GM18526 (cell line): ENCODE measurements around the gene TGIF1.

Experiments
- POLR2A ChIP-seq: IDR thresholded peaks from 3 replicates; pipeline ENCODE4 v1.6.1; 2011; ENCODE audit not compliant: insufficient read length; ENCODE audit errors: extremely low read depth

The TGIF1 gene

GRCh38 chr18:3460823-3461398 is 10.9 kb downstream of the TGIF1 start:
- TF ChIP-seq POLR2A: no peak

GRCh38 chr18:3461704-3462103 is 11.7 kb downstream of the TGIF1 start:
- TF ChIP-seq POLR2A: no peak

GRCh38 chr18:3463051-3463450 is 13.1 kb downstream of the TGIF1 start:
- no peak for TF ChIP-seq POLR2A

- no peak for TF ChIP-seq POLR2A
Observed at GRCh38 chr18:3466045-3466444, 16.1 kb downstream of the TGIF1 start.

DNA sequence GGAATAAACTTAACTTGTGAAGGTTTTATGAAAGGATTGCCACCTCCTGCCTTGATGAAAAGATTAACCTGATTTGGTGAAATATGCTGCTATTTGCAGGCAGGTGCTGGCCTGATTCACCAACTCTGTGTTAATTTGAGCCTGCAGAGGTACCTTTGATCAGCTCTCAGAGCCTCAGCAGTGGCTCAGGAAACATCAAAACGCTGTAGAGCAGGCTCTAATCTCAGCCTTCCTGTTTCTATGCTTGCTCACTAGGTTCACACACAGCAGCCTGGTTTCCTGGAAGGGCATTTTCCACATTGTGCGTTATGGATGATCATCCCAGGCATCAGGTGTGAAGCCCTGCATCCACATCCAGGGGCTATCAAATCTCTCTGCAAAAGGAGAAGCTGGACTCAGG is 16.9 kb downstream of the TGIF1 start:
- no peak for TF ChIP-seq POLR2A

DNA sequence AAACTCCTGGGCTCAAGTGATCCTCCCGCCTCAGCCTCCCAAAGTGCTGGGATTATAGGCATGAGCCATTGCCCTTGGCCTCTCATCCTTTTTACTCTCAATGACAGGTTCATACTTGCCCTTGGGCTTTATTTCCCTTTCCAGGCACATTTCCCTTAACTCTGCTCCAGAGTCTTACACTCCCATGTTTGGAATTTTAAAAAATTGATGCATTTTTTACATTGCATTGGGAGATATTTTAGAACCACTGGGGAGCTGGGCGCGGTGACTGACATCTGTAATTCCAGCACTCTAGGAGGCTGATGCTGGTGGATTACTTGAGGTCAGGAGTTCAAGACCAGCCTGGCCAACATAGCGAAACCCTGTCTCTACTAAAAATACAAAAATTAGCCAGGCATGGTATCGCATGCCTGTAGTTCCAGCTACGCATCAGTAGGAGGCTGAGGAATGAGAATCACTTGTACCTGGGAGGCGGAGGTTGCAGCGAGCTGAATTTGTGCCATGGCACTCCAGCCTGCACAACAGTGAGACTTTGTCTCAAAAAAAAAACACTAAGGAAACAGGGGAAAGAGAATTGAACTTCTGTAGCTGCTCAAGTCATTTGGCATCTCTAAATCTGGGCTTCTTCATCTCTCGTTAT is 18.2 kb downstream of the TGIF1 start:
- no peak for TF ChIP-seq POLR2A

DNA sequence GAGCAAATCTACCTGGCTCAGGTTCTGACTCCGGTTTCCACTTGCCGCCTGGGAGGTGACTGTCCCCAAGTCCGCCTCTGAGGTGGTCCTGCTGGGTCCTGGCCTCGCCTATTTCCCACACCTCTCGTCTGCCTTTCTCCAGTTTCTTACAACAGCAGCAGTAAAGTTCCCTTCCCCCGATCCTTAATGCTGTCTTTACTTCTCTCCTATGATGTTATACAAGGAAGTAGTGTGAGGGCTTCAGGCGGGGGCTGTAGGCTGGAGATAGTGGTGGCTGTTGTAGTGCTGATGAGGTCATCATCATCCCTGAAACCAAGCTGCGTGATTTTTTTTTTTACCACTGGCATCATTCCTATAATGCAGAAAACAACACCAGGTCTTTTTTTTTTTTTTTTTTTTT is 18.9 kb downstream of the TGIF1 start:
- no peak for TF ChIP-seq POLR2A

DNA sequence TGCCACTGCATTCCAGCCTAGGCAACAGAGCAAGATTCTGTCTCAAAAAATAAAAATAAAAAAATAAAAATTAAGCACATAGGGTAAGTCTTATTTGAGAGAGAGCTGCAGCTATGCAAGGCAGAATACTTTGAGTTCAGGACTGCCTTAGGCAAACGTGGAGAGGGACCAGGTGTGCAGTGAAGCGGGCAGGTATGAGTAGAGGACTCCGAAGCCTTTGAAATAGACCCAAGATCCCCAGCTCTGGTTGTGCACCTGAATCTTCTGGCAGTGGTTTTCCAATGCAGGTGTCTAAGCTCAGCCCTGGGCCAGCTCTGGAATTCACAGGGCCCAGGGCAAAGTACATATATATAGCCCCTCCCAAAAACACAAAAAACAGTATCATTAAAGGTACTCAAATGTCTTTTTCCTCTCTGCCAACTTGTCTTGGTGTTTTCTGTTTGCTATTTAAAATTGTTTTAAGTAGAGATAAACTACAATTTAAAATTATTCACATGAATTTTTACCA is 21.2 kb downstream of the TGIF1 start:
- no peak for TF ChIP-seq POLR2A

GRCh38 chr18:3472681-3473544 is 22.9 kb downstream of the TGIF1 start:
- TF ChIP-seq POLR2A: no peak

GRCh38 chr18:3478262-3478978 is 28.4 kb downstream of the TGIF1 start:
- no peak for TF ChIP-seq POLR2A

DNA sequence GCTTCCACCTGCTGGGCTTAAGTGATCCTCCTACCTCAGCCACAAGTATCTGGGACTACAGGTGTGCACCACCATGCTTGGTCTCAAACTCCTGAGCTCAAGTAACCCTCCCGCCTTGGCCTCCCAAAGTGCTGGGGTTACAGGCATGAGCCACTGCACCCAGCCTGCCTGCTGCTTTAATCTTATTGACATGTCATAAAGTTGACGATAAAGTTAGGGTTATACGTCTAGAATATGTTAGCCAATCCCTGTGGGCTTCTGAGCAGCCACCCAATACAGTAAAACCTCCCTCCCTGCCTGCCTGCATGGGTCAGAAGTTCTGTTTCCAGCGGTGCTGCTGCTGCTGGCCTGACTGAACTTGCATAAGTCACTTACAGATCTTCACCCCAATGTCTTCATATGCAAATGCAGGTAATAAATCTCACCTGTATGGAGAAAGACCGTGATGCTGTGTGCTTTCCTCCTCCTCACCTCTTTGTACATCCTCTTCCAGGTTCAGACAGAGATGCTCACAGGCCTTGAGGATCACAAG is 30.1 kb downstream of the TGIF1 start:
- TF ChIP-seq POLR2A: no peak

GRCh38 chr18:3480827-3481573 is 31.0 kb downstream of the TGIF1 start:
- TF ChIP-seq POLR2A: no peak

GRCh38 chr18:3481696-3482210 is 31.8 kb downstream of the TGIF1 start:
- TF ChIP-seq POLR2A: no peak

DNA sequence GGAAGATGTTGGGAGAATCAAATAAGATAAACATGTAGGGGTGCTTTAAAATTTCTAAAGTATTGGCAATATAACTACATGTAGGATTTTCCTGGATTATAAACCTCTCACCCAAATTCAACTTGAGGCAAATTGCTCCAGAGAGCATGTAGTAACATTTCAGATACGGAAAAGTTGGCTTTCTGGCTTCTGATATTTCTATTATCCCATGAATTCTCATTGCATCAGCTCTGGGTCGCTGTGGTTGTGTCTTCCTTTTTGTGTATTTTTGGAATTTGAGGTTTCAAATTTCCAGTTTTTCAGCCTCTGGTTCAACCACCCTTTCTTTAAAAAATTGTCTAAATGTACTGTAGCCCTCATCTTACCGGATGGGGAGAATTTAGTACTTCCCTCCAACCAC is 32.3 kb downstream of the TGIF1 start:
- no peak for TF ChIP-seq POLR2A
